Cortex of kidney (tissue), 1 donor: ENCODE data around the gene COPB2.

ENCODE experiments used
- DNase-seq: peaks from one replicate; lab custom pipeline; 2025; lab: John Stamatoyannopoulos, UW

Gene COPB2

GRCh38 chr3:139327861-139328260 lies 61.6 kb downstream of the COPB2 start:
- no peak for DNase-seq

- DNase-seq = no peak
Observed at GRCh38 chr3:139327231-139327630, 62.2 kb downstream of the COPB2 start.

GRCh38 chr3:139326707-139327106 lies 62.7 kb downstream of the COPB2 start:
- no peak for DNase-seq

GRCh38 chr3:139326131-139326530 lies 63.3 kb downstream of the COPB2 start:
- no peak for DNase-seq

GRCh38 chr3:139325551-139325950 lies 63.9 kb downstream of the COPB2 start:
- DNase-seq = no peak

GRCh38 chr3:139324456-139324855 lies 65.0 kb downstream of the COPB2 start:
- DNase-seq = no peak

- DNase-seq = no peak
Observed at GRCh38 chr3:139323146-139323545, 66.3 kb downstream of the COPB2 start.

- DNase-seq = no peak
Observed at GRCh38 chr3:139322346-139322745, 67.1 kb downstream of the COPB2 start.

GRCh38 chr3:139320551-139321309 lies 68.7 kb downstream of the COPB2 start:
- DNase-seq = no peak

- DNase-seq = no peak
Observed at GRCh38 chr3:139319428-139320402, 69.7 kb downstream of the COPB2 start.

- no peak for DNase-seq
Observed at GRCh38 chr3:139318826-139319225, 70.6 kb downstream of the COPB2 start.

- no peak for DNase-seq
Observed at GRCh38 chr3:139318431-139318816, 71.0 kb downstream of the COPB2 start.

- no peak for DNase-seq
Observed at GRCh38 chr3:139317660-139318430, 71.6 kb downstream of the COPB2 start.

- no peak for DNase-seq
Observed at GRCh38 chr3:139317215-139317614, 72.2 kb downstream of the COPB2 start.

GRCh38 chr3:139313921-139314320 lies 75.5 kb downstream of the COPB2 start:
- DNase-seq = no peak

- no peak for DNase-seq
Observed at GRCh38 chr3:139312959-139313358, 76.5 kb downstream of the COPB2 start.

GRCh38 chr3:139312416-139312815 lies 77.0 kb downstream of the COPB2 start:
- no peak for DNase-seq

GRCh38 chr3:139311557-139311956 lies 77.9 kb downstream of the COPB2 start:
- no peak for DNase-seq

- no peak for DNase-seq
Observed at GRCh38 chr3:139310474-139310933, 78.9 kb downstream of the COPB2 start.

GRCh38 chr3:139309880-139310279 lies 79.6 kb downstream of the COPB2 start:
- no peak for DNase-seq

GRCh38 chr3:139309061-139309591 lies 80.3 kb downstream of the COPB2 start:
- DNase-seq = no peak

GRCh38 chr3:139308560-139308959 lies 80.9 kb downstream of the COPB2 start:
- DNase-seq = no peak
